Progenitor cell of endocrine pancreas (in vitro differentiated cells): Measurements from ENCODE around the gene RELA. TPM values are rescaled to one million over a fixed set of nuclear protein-coding genes. Genes with fewer than 3 reads are reported as not detected.

ENCODE experiments used
- DNase-seq: peaks from one replicate; pipeline ENCODE4 v3.0.0; 2021; ENCODE audit warnings: low spot score; ENCODE audit not compliant: unreplicated experiment
- H3K27ac Mint-ChIP-seq: 2 replicates; pipeline ENCODE4 v1.8.0; 2021; ENCODE audit warnings: mild to moderate bottlenecking, moderate library complexity, mixed read lengths
- H3K27me3 Mint-ChIP-seq: 2 replicates; pipeline ENCODE4 v1.8.0; 2021; ENCODE audit warnings: mixed read lengths
- H3K36me3 Mint-ChIP-seq: 2 replicates; pipeline ENCODE4 v1.8.0; 2022; ENCODE audit warnings: mixed read lengths; ENCODE audit not compliant: insufficient read depth
- H3K4me1 Mint-ChIP-seq: 2 replicates; pipeline ENCODE4 v1.8.0; 2021; ENCODE audit warnings: low read depth, mixed read lengths
- H3K4me3 Mint-ChIP-seq: 2 replicates; pipeline ENCODE4 v1.8.0; 2021; ENCODE audit warnings: low read depth, mild to moderate bottlenecking, moderate library complexity, mixed read lengths
- H3K9me3 Mint-ChIP-seq: 2 replicates; pipeline ENCODE4 v1.8.0; 2021; ENCODE audit warnings: low read depth, mixed read lengths
- total RNA-seq: library from RNA; stranded (reverse); gene quantifications from 2 replicates; pipeline ENCODE4 v1.2.1, GENCODE V29; 2021
- TF ChIP-seq, protein P1 (sequence below): fragments of 200-600 bp; sonication (generic); IDR thresholded peaks from one replicate; pipeline ENCODE4 v1.5.0; 2021; ENCODE audit warnings: antibody characterized with exemption, mild to moderate bottlenecking; ENCODE audit not compliant: unreplicated experiment

Gene RELA
- total RNA-seq, 1 donor from 2014 or later, result 54.5 TPM

DNA sequence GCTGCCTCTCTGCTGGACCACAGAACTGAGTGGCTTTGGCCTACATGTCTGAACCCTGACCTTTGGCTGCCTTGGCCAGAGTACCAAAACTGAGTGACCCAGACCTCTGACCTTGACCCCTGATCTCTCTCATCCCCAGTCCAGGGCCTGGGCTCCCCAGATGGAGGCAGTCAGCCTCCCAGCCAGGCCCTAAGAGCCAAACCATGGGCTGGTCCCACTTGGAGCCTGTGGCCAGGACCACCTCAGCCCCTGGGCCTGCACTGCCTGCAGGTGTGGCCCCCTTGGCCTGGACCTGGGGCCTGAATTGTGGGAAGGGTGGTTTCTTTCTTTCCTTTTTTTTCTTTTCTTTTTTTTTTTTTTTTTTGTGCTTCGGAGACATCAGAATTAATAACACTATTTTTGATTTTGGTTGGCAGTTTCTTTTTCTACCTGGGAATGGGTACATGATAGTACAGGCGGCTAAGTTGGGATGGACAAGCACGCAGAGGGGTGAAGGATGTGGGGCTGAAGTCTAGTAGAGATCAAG lies 25.6 kb downstream of the RELA start:
- TF ChIP-seq, protein P1, sequence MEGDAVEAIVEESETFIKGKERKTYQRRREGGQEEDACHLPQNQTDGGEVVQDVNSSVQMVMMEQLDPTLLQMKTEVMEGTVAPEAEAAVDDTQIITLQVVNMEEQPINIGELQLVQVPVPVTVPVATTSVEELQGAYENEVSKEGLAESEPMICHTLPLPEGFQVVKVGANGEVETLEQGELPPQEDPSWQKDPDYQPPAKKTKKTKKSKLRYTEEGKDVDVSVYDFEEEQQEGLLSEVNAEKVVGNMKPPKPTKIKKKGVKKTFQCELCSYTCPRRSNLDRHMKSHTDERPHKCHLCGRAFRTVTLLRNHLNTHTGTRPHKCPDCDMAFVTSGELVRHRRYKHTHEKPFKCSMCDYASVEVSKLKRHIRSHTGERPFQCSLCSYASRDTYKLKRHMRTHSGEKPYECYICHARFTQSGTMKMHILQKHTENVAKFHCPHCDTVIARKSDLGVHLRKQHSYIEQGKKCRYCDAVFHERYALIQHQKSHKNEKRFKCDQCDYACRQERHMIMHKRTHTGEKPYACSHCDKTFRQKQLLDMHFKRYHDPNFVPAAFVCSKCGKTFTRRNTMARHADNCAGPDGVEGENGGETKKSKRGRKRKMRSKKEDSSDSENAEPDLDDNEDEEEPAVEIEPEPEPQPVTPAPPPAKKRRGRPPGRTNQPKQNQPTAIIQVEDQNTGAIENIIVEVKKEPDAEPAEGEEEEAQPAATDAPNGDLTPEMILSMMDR, result no peak
- Mint-ChIP-seq H3K36me3 (peaks cover 3% of the 10 kb centered on the region), H3K4me3 (no peak overlapping the region), H3K27me3 (peaks cover 5% of the 10 kb centered on the region), H3K27ac (no peak overlapping the region), H3K4me1 (peaks cover 6% of the 10 kb centered on the region), H3K9me3 (no peaks in the 10 kb centered on the region)
- no peak for DNase-seq

DNA sequence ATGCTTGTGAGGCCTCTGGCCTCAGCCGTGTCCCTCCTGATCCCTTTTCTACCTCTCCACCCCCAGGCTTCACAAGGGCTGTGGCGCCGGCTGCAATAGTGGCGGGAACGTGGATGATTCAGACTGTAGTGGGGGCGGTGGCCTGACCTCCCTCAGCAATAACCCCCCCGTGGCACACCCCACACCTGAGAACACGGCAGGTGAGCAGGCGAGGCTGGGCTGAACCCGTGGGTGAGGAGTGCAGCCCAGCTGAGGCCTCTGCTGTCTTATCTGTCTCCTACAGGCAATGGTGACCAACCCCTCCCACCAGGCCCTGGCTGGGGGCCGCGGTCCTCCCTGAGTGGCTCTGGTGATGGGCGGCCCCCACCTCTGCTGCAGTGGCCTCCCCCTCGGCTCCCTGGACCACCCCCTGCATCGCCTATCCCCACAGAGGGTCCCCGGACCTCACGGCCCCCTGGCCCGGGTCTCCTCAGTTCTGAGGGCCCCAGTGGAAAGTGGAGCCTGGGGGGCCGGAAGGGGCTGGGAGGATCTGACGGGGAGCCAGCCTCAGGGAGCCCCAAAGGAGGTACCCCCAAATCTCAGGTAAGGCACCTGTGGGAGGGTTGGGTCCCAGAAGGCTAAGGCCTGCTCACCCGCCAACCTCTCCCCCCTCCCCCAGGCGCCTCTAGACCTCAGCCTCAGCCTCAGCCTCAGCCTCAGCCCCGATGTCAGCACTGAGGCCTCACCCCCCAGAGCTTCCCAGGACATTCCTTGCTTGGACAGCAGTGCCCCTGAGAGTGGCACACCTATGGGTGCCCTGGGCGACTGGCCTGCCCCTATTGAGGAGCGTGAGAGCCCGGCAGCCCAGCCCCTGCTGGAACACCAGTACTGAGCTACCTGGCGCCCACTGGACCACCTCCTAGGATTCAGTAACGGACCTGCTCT lies 26.3 kb downstream of the RELA start:
- no peak overlapping the region for H3K27ac Mint-ChIP-seq
- TF ChIP-seq, protein P1, result no peak
- peaks cover 3% of the 10 kb centered on the region for H3K36me3 Mint-ChIP-seq
- no peaks in the 10 kb centered on the region for H3K9me3 Mint-ChIP-seq
- no peak for DNase-seq
- no peaks in the 10 kb centered on the region for H3K27me3 Mint-ChIP-seq
- H3K4me3 Mint-ChIP-seq, result no peak overlapping the region
- peaks cover 6% of the 10 kb centered on the region for H3K4me1 Mint-ChIP-seq

DNA sequence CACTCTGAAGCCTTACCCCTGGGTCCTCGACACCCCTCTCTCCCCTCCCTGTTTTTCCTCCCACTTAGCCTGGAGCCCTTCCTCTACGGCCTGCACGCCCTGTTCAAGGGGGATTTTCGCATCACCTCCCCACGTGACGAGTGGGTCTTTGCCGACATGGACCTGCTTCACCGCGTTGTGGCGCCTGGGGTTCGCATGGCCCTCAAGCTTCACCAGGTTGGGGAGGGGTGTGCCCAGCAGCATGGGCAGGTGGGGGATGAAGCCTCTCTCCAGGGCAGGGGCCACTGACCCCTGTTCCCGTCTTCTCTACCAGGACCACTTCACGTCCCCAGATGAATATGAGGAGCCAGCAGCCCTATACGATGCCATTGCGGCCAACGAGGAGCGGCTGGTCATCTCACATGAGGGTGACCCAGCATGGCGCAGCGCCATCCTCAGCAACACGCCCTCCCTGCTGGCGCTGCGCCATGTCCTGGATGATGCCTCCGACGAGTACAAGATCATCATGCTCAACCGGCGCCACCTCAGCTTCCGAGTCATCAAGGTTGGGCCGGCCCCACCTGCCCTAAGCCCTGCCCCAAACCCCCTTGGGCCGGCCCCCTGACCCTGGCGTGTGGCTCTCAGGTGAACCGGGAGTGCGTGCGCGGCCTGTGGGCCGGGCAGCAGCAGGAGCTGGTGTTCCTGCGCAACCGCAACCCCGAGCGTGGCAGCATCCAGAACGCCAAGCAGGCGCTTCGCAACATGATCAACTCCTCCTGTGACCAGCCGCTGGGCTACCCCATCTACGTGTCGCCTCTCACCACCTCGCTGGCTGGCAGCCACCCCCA lies 27.6 kb downstream of the RELA start:
- peaks cover 3% of the 10 kb centered on the region for H3K36me3 Mint-ChIP-seq
- H3K9me3 Mint-ChIP-seq, result no peaks in the 10 kb centered on the region
- no peak for DNase-seq
- peaks cover 6% of the 10 kb centered on the region for H3K4me1 Mint-ChIP-seq
- H3K4me3 Mint-ChIP-seq, result no peak overlapping the region
- TF ChIP-seq, protein P1, result no peak
- H3K27me3 Mint-ChIP-seq, result no peaks in the 10 kb centered on the region
- no peak overlapping the region for H3K27ac Mint-ChIP-seq

DNA sequence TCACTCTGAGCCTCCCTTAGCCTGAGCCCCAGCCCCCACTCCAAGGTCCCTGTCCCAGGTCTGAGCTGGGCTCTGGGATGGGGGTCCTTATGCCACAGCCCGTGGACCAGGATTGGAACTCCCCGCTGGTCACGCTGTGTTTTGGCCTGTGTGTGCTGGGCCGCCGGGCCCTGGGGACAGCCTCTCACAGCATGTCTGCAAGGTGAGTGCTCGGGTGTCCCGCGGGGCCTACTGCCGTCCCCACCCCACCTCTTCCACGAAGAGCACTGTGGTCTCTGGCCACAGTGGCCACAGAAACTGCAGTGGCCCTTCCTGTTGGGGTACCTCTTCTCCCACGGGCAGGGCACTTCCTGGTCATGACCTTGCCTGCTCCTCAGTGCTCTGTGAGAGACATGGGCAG lies 28.3 kb downstream of the RELA start:
- Mint-ChIP-seq H3K4me1 (peaks cover 6% of the 10 kb centered on the region), H3K27me3 (no peaks in the 10 kb centered on the region), H3K36me3 (peaks cover 3% of the 10 kb centered on the region), H3K9me3 (no peaks in the 10 kb centered on the region), H3K4me3 (no peak overlapping the region), H3K27ac (no peak overlapping the region)
- DNase-seq, result no peak
- TF ChIP-seq, protein P1, result no peak

DNA sequence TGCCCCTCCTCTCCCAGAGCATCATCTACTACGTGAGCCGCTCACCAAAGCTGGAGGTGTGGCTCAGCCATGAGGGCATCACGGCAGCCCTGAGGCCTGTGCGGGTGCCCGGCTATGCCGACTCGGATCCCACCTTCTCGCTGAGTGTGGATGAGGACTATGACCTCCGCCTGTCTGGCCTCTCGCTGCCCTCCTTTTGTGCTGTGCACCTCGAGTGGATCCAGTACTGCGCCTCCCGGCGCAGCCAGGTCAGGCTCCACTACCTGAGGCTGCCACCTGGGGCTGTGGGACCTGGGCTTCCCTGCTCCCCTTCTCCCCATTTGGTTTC lies 28.6 kb downstream of the RELA start:
- peaks cover 4% of the 10 kb centered on the region for H3K36me3 Mint-ChIP-seq
- no peak for DNase-seq
- H3K4me3 Mint-ChIP-seq, result no peak overlapping the region
- H3K27me3 Mint-ChIP-seq, result no peaks in the 10 kb centered on the region
- H3K9me3 Mint-ChIP-seq, result no peaks in the 10 kb centered on the region
- H3K4me1 Mint-ChIP-seq, result peaks cover 6% of the 10 kb centered on the region
- TF ChIP-seq, protein P1, result no peak
- no peak overlapping the region for H3K27ac Mint-ChIP-seq
